Keratinocyte (primary cell): ENCODE results near the gene JAKMIP2. TPM values are rescaled to one million over a fixed set of nuclear protein-coding genes. Genes with fewer than 3 reads are reported as not detected.

Experiments
- DNase-seq: peaks from one replicate; pipeline ENCODE4 v3.0.0-alpha.2; 2011; ENCODE audit warnings: low read depth, missing footprints, low spot score
- FAIRE-seq: peaks from 2 replicates; lab custom pipeline; 2011; peaks lifted over from hg19 to GRCh38; lab: Jason Lieb, UNC
- H2AFZ ChIP-seq: 2 replicates; pipeline ENCODE4 v1.6.0; 2012; ENCODE audit warnings: low read length, control low read depth, inconsistent platforms; ENCODE audit not compliant: control insufficient read depth
- H3K27ac ChIP-seq: 2 replicates; pipeline ENCODE4 v1.5.1; 2011; ENCODE audit warnings: low read length; ENCODE audit not compliant: control insufficient read depth, insufficient read depth
- H3K27me3 ChIP-seq: 3 replicates; pipeline ENCODE4 v1.6.0; 2011; ENCODE audit warnings: low read length; ENCODE audit not compliant: control insufficient read depth, insufficient read depth; ENCODE audit errors: extremely low read depth
- H3K36me3 ChIP-seq, 2 experiments: 2 replicates in 1 of 2; 3 replicates in 1 of 2; pipeline ENCODE4 v1.5.1; 2011; ENCODE audit warnings: low read length in 2 of 2, mild to moderate bottlenecking in 1 of 2; ENCODE audit not compliant: control insufficient read depth in 2 of 2, insufficient read depth in 2 of 2; ENCODE audit errors: extremely low read depth in 1 of 2
- H3K4me1 ChIP-seq: 3 replicates; pipeline ENCODE4 v1.5.1; 2011; ENCODE audit warnings: low read length; ENCODE audit not compliant: control insufficient read depth, insufficient read depth; ENCODE audit errors: extremely low read depth
- H3K4me2 ChIP-seq: 3 replicates; pipeline ENCODE4 v1.6.0; 2011; ENCODE audit warnings: low read depth, low read length; ENCODE audit not compliant: control insufficient read depth, insufficient read depth; ENCODE audit errors: extremely low read depth
- H3K4me3 ChIP-seq, 3 experiments: fragments of 200-600 bp in 1 of 3; sonication (generic) in 1 of 3; 2 replicates in 2 of 3; 3 replicates in 1 of 3; pipeline ENCODE4 v1.5.1; 2011 to 2016; ENCODE audit warnings: low read length in 3 of 3, mild to moderate bottlenecking in 3 of 3, control low read depth in 2 of 3, inconsistent platforms in 1 of 3, low read depth in 1 of 3, mixed read lengths in 1 of 3, mixed run types in 1 of 3, moderate library complexity in 1 of 3; ENCODE audit not compliant: control insufficient read depth in 2 of 3, insufficient read depth in 2 of 3; ENCODE audit errors: extremely low read depth in 1 of 3
- H3K79me2 ChIP-seq: 2 replicates; pipeline ENCODE4 v1.6.0; 2012; ENCODE audit warnings: low read length; ENCODE audit not compliant: control insufficient read depth, insufficient read depth
- H3K9ac ChIP-seq: 3 replicates; pipeline ENCODE4 v1.6.0; 2011; ENCODE audit warnings: low read length; ENCODE audit not compliant: control insufficient read depth, insufficient read depth; ENCODE audit errors: extremely low read depth
- H3K9me1 ChIP-seq: 3 replicates; pipeline ENCODE4 v1.6.0; 2011; ENCODE audit warnings: low read length; ENCODE audit not compliant: control insufficient read depth, insufficient read depth; ENCODE audit errors: extremely low read depth
- H3K9me3 ChIP-seq: 2 replicates; pipeline ENCODE4 v1.5.1; 2012; ENCODE audit warnings: low read depth, low read length; ENCODE audit not compliant: control insufficient read depth
- H4K20me1 ChIP-seq: 3 replicates; pipeline ENCODE4 v1.6.0; 2011; ENCODE audit warnings: low read length; ENCODE audit not compliant: control insufficient read depth, insufficient read depth; ENCODE audit errors: extremely low read depth
- EZH2 ChIP-seq: IDR thresholded peaks from one replicate; pipeline ENCODE4 v1.6.1; 2012; ENCODE audit warnings: inconsistent platforms, mild to moderate bottlenecking, low read length, moderate library complexity
- dilution Hi-C: fragments of 300-500 bp; cut with MboI; formaldehyde crosslinking; loops from one replicate; pipeline ENCODE4 v1.7.0; 2020; ENCODE audit warnings: low sequenced_read_pairs; ENCODE audit not compliant: extremely low pct_ligation_motif_present
- polyA plus RNA-seq, 5 experiments: library from polyadenylated mRNA; depleted of rRNA in 3 of 5; stranded (reverse) in 3 of 5; stranded (forward) in 1 of 5; unstranded in 1 of 5; fragments of >200 nt; gene quantifications; 1 replicate in 1 of 5; 2 replicates in 3 of 5; 3 replicates in 1 of 5; pipeline versions ENCODE4 v1.2.1 to v1.2.3, GENCODE V29; 2011 to 2012; ENCODE audit warnings: missing spikeins in 2 of 5, low read depth in 1 of 5, low replicate concordance in 1 of 5
- TF ChIP-seq, protein P1 (sequence below), 3 experiments: IDR thresholded peaks in 1 of 3; conservative IDR thresholded peaks in 1 of 3; optimal IDR thresholded peaks in 1 of 3; 2 replicates in 2 of 3; 3 replicates in 1 of 3; pipeline versions ENCODE3 to v1.5.1; 2011; ENCODE audit warnings: low read length in 3 of 3, mild to moderate bottlenecking in 3 of 3, moderate library complexity in 2 of 3, control low read depth in 1 of 3, inconsistent platforms in 1 of 3; ENCODE audit not compliant: insufficient read depth in 2 of 3; ENCODE audit errors: extremely low read depth in 1 of 3

Gene JAKMIP2
- polyA plus RNA-seq, 1 donor (not counting 4 experiments of a cell fraction or from before 2014, with no cell fraction given): not detected

DNA sequence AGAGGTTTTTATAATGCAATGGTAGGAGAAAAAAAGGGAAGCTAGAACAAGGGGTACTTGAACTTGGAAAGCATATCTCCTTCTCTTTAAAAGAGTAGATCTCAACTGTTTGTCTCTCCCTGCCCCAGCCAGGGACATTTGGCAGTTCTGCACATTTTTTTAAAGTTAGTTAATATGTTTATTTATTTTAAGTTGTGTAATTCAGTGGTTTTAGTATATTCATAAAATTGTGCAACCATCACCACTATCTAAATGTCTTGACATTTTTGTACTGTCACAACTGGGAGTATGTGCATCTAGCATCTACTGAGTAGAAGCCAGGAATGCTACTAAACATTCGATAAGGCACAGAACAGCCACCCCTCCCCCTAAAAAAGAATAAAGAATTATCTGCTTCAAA lies 169.2 kb downstream of the JAKMIP2 start:
- H4K20me1 ChIP-seq: no peaks in the 10 kb centered on the region
- FAIRE-seq: no peak
- H3K36me3 ChIP-seq: no peaks in the 10 kb centered on the region
- H3K79me2 ChIP-seq: no peaks in the 10 kb centered on the region
- no peak for DNase-seq
- no peak overlapping the region for H3K4me2 ChIP-seq
- no peaks in the 10 kb centered on the region for H3K4me1 ChIP-seq
- no peaks in the 10 kb centered on the region for H3K27me3 ChIP-seq
- dilution Hi-C loops: no loop called here
- H3K9me1 ChIP-seq: no peaks in the 10 kb centered on the region
- H2AFZ ChIP-seq: no peak overlapping the region
- H3K9me3 ChIP-seq: no peaks in the 10 kb centered on the region
- H3K27ac ChIP-seq: no peak overlapping the region
- H3K9ac ChIP-seq: no peak overlapping the region
- TF ChIP-seq, protein P1, sequence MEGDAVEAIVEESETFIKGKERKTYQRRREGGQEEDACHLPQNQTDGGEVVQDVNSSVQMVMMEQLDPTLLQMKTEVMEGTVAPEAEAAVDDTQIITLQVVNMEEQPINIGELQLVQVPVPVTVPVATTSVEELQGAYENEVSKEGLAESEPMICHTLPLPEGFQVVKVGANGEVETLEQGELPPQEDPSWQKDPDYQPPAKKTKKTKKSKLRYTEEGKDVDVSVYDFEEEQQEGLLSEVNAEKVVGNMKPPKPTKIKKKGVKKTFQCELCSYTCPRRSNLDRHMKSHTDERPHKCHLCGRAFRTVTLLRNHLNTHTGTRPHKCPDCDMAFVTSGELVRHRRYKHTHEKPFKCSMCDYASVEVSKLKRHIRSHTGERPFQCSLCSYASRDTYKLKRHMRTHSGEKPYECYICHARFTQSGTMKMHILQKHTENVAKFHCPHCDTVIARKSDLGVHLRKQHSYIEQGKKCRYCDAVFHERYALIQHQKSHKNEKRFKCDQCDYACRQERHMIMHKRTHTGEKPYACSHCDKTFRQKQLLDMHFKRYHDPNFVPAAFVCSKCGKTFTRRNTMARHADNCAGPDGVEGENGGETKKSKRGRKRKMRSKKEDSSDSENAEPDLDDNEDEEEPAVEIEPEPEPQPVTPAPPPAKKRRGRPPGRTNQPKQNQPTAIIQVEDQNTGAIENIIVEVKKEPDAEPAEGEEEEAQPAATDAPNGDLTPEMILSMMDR (optimal IDR thresholded peaks at IDR 0.05 in 1 of 3, IDR thresholded peaks at IDR 0.05 in 1 of 3, conservative IDR thresholded peaks at IDR 0.05 in 1 of 3; ENCODE audit: extremely low read depth in 1 of 3, insufficient read depth in 2 of 3, low read length in 3 of 3): no peak
- TF ChIP-seq EZH2: no peak
- H3K4me3 ChIP-seq: no peak overlapping the region

GRCh38 chr5:147611483-147611882 lies 171.0 kb downstream of the JAKMIP2 start:
- no peak for TF ChIP-seq EZH2
- TF ChIP-seq, protein P1 (optimal IDR thresholded peaks at IDR 0.05 in 1 of 3, IDR thresholded peaks at IDR 0.05 in 1 of 3, conservative IDR thresholded peaks at IDR 0.05 in 1 of 3; ENCODE audit: extremely low read depth in 1 of 3, insufficient read depth in 2 of 3, low read length in 3 of 3): no peak
- no peaks in the 10 kb centered on the region for H4K20me1 ChIP-seq
- no peaks in the 10 kb centered on the region for H3K4me1 ChIP-seq
- H3K36me3 ChIP-seq: no peaks in the 10 kb centered on the region
- no peak overlapping the region for H3K9ac ChIP-seq
- H3K4me2 ChIP-seq: no peak overlapping the region
- dilution Hi-C loops: no loop called here
- H3K4me3 ChIP-seq: no peak overlapping the region
- DNase-seq (no peak), FAIRE-seq (no peak)
- H3K79me2 ChIP-seq: no peaks in the 10 kb centered on the region
- H3K27me3 ChIP-seq: no peaks in the 10 kb centered on the region
- no peak overlapping the region for H3K27ac ChIP-seq
- H3K9me3 ChIP-seq: no peaks in the 10 kb centered on the region
- no peaks in the 10 kb centered on the region for H3K9me1 ChIP-seq
- H2AFZ ChIP-seq: no peak overlapping the region
